AG09309 (cell line): ENCODE results near the gene LYPD1.
"Not testable (repeated sequence)": the region's sequence is repeated elsewhere in the genome, so short reads cannot be mapped to it uniquely, and the experiment has no call there.

Source experiments
- DNase-seq: peaks from one replicate; pipeline ENCODE4 v3.0.0-alpha.2; 2010; ENCODE audit warnings: low read depth
- H3K4me3 ChIP-seq: 2 replicates; pipeline ENCODE4 v1.5.1; 2011; ENCODE audit warnings: mild to moderate bottlenecking, low read depth, low read length, moderate library complexity; ENCODE audit not compliant: control insufficient read depth
- TF ChIP-seq, protein P1 (sequence below): IDR thresholded peaks from 2 replicates; pipeline ENCODE4 v1.5.1; 2011; ENCODE audit warnings: mild to moderate bottlenecking, low read depth, low read length, inconsistent platforms; ENCODE audit not compliant: insufficient read depth, control insufficient read depth; ENCODE audit errors: missing control alignments

The LYPD1 gene, protein sequence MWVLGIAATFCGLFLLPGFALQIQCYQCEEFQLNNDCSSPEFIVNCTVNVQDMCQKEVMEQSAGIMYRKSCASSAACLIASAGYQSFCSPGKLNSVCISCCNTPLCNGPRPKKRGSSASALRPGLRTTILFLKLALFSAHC

DNA sequence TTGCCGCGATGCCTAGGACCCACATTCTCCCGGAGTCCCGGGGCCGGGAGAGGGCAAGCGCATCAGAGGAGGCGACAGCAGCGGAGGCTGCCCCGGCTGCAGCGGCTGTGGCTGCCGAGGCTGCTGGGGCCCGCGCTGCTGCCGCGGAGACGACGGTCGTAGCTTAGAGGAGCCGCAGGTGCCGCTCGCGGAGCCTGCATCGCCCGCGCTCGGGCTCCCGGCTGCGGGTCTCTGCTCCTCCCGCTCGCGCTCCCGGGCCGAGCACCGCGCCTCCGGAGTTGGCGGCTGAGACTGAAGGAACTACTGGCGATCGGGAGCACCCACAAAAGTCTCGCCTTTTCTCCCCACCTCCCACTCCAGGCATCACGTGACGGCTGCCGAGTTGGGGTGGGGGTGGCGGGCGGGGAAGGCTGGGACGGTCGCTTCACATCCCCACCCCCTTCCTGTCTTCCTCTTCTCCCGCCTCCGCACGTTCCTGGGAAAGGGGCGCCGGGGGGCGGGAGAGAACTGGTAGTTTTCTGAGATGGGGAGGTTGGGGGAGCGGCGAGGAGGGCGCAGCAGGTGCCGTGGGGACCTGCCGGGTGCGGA is at the start of gene LYPD1:
Gene LYPD1, minus strand, starts transcription at position 298 of the 588 bp plus-strand sequence. Its CDS starts 273 bp downstream, at position 25.
- DNase-seq: no peak
- H3K4me3 ChIP-seq: peak within 1 kb of the TSS; percentile 65
- TF ChIP-seq, protein P1, sequence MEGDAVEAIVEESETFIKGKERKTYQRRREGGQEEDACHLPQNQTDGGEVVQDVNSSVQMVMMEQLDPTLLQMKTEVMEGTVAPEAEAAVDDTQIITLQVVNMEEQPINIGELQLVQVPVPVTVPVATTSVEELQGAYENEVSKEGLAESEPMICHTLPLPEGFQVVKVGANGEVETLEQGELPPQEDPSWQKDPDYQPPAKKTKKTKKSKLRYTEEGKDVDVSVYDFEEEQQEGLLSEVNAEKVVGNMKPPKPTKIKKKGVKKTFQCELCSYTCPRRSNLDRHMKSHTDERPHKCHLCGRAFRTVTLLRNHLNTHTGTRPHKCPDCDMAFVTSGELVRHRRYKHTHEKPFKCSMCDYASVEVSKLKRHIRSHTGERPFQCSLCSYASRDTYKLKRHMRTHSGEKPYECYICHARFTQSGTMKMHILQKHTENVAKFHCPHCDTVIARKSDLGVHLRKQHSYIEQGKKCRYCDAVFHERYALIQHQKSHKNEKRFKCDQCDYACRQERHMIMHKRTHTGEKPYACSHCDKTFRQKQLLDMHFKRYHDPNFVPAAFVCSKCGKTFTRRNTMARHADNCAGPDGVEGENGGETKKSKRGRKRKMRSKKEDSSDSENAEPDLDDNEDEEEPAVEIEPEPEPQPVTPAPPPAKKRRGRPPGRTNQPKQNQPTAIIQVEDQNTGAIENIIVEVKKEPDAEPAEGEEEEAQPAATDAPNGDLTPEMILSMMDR: no peak

DNA sequence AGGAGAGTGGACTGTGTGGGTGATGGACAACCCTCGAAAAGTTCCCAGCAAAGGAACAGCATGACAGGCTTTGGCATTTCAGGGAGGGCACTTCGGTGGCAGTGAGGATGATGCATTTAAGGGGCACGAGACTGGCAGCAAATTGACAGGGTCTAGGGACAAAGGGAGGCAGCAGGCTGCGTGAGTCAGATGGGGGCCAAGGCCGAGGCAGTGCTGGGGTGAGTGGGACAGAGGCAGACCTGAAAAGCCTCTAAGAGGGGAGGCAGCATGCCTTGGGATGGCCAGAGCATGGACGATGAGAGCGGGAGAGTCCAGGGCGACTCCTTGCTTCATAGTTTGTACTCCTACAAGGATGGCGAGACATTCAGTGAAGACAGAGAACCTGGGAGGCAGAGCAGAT is 49.5 kb upstream of the LYPD1 start:
- TF ChIP-seq, protein P1: no peak
- no peak for DNase-seq
- H3K4me3 ChIP-seq: no peak overlapping the region

DNA sequence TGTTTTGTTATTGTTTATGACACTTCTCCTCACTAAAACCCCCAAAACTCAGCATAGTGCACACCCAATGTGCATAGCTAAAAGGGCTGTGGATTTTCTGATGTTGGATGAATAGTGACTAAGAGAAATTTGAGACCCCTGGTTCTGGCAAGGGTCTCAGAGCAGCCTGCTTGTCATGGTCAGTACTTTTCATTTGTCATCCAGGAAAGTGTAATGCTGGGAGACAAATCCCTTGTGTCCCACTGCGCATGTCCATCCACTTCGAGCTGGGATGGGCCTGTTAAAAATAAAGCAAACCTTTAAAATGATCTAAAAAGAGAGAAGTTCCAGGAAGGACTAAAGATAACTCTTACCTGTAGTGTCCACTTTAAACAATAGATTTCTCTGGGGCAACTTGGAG is 46.9 kb upstream of the LYPD1 start:
- TF ChIP-seq, protein P1: no peak

DNA sequence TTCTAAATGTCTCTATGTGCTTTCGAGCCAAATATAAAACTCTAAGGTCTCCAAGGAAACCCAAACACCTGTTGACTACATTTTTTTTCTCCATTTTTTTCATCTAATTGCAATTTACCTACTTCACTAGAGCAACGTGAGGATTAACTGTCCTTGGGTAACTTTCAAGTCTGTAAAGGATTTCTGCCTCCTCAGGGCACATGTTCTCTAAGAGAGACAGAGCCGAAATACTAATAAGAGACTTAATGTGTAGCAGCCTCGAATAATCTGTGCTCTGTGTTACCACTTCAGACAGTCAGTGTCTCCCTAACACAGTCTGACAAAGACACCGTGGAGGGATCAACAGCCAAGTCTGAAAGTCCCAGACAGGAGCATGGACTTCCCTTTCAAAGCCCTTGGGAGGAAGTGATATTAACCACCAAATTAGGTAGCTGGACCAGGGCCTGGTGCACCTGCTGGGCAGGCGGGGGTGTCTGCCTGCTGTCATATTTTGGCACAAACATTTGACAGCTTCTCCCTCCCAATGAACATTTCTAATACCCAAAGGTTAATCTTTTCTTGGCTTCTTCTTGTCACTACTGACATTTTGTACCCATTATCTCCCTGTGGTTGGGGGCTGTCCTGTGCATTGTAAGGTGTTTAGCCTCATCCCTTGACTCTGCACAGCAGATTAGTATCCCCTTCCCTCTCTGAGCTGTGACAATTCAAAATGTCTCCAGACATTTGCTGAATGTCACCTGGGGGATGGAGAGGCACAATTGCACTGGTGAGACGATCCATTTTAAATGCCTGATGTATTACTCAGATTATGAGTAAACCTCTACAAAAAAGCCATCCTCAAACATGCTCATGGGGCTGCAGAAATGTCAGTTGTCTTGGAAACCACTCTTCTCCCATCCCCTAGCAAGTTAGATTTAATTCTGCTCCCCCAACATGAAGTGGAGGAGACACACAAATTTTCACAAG is 45.7 kb upstream of the LYPD1 start:
- DNase-seq: no peak
- H3K4me3 ChIP-seq: no peak overlapping the region
- TF ChIP-seq, protein P1: no peak

More for the DNA sequence above, 46.9 kb upstream of the LYPD1 start:
- DNase-seq: no peak
- H3K4me3 ChIP-seq: no peak overlapping the region

DNA sequence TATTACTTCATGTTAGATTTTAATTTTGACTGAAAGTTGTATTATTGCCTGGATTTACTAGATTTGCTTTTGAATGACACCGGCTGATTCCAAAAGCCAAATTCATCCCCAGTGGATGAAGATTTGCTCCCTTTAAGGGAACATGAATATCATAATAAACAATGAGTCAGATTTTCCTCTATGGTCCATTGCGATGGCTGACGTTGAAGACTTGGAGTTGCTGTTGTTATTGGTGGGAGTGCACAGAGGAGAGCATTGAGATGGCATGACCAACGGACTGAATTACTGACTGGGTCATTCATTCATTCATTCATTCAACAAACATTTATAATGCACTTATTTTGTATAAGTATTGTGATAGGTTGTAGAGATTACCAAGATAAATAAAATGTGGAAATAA is 33.4 kb upstream of the LYPD1 start:
- no peak for DNase-seq
- H3K4me3 ChIP-seq: no peak overlapping the region
- TF ChIP-seq, protein P1: no peak

DNA sequence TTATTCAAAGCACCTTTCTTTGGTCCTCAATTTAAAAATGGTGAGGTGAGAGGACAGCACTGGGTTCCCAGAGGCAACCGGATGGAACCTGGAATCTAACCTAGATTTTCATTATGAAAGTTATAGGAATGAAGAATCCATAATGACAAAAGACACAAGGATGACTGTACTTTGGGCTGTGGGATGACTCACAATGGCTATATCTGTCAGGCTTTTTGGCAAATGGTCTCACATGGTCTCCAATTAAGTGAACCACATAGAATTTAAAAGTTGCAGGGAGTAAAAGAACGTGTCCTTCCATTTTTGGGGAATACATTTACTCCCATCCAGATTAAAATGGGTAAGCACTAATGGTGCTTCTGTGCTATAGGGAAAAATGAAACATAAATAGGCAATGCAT is 31.8 kb upstream of the LYPD1 start:
- TF ChIP-seq, protein P1: no peak
- H3K4me3 ChIP-seq: no peak overlapping the region
- no peak for DNase-seq

DNA sequence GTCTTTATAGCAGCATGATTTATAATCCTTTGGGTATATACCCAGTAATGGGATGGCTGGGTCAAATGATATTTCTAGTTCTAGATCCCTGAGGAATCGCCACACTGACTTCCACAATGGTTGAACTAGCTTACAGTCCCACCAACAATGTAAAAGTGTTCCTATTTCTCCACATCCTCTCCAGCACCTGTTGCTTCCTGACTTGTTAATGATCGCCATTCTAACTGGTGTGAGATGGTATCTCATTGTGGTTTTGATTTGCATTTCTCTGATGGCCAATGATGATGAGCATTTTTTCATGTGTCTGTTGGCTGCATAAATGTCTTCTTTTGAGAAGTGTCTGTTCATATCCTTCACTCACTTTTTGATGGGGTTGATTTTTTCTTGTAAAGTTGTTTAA is 29.8 kb upstream of the LYPD1 start:
- not testable (repeated sequence) for DNase-seq, H3K4me3 ChIP-seq

DNA sequence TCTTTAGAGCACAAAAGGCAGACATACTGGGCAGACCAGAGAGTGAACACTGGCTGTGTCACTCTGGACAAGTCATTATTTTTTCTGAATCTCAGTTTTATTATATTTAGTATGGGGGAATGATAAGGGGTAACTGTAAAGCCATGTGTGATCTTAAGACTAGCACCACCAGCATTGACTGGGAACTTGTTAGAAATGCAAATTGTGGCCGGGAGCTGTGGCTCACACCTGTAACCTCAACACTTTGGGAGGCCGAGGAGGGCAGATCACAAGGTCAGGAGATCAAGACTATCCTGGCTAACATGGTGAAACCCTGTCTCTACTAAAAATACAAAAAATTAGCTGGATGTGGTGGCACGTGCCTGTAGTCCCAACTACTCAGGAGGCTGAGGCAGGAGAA is 28.3 kb upstream of the LYPD1 start:
- DNase-seq, H3K4me3 ChIP-seq: not testable (repeated sequence)
